ENCODE measurements around the gene C1RL.

Gene C1RL

DNA sequence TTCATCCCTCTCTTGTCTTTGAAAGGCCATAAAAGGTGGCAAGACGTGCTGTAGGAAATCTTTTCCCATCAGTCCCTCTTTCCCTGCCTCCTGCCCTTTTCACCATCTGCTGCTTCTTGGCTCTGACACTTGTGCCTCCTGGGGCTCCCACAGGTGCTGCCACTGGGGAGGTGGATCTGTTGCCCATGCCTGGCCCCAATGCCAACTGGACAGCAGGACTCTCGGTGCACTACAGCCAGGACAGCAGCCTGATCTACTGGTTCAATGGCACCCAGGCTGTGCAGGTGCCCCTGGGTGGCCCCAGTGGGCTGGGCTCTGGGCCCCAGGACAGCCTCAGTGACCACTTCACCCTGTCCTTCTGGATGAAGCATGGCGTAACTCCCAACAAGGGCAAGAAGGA, 27.7 kb upstream of the C1RL start:
- no peak for DNase-seq (ENCODE audit: low read depth)

DNA sequence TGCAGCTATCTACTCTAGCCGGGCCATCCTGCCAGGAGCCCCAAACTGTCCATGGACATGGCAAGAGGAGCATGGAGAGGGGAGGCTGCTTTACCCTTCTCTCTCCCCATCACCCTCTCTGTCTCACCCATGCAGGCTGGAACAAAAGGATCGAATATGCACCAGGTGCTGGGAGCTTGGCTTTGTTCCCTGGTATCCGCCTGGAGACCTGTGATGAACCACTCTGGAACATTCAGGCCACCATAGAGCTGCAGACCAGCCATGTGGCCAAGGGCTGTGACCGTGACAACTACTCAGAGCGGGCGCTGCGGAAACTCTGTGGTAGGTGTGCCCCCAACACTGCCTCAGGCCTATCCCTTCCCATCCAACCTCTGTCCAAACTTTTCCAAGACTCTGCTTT, 27.1 kb upstream of the C1RL start:
- no peak for DNase-seq (ENCODE audit: low read depth)

DNA sequence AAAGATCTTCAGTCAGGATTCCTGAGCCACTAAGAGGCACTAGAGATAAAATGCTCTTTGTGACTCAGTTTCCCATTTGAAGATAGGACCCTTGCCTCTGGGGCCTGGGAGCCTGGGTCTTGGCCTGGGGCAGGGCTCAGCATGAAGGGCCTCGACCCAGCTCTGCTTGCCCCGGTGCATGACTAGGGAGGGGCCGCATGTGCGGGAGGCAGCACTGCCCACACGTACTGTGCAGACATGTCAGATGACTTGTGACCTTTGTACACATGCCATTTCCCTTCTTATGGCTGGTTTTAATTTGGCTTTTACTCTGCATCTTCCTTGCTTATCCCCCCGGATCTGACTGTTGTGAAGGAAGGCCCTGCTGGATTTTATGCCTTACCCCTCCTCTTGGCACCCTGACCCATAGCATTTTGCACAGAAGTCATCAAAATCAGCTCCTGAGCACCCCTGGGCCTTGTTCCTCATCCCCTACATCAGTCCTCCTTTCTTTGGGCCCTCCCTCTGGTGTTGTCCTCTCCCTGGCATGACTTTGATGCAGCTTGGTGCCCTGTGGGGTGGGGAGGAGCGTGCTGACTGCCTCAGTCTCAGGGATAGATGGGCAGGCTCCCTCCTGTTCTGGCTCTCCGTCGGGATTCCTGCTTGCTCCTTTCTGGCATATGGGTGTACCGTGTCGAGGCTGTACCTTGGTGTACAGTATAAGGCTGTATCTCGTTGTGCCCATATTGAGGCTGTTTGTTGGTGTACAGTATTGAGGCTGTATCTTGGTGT, 25.6 kb upstream of the C1RL start:
- no peak for DNase-seq (ENCODE audit: low read depth)

DNA sequence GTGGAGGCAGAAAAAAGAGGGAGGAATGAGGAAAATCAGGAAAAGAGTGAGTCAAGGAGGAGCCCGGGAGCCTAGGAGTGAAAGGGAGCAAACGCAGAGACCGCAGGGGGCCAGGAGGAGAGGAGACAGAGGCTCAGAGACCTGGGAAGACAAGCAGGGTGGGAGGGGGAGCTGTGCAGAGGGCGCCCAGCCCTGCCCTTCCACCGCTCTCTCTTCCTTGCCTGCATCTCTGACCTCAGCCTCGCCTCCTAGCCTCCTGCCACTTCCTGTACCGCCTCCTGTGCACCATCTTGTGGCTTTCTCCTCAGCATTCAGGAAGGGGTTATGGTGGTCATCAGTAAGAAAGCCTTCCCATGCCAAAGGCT, 22.5 kb upstream of the C1RL start:
- DNase-seq (ENCODE audit: low read depth) = no peak

DNA sequence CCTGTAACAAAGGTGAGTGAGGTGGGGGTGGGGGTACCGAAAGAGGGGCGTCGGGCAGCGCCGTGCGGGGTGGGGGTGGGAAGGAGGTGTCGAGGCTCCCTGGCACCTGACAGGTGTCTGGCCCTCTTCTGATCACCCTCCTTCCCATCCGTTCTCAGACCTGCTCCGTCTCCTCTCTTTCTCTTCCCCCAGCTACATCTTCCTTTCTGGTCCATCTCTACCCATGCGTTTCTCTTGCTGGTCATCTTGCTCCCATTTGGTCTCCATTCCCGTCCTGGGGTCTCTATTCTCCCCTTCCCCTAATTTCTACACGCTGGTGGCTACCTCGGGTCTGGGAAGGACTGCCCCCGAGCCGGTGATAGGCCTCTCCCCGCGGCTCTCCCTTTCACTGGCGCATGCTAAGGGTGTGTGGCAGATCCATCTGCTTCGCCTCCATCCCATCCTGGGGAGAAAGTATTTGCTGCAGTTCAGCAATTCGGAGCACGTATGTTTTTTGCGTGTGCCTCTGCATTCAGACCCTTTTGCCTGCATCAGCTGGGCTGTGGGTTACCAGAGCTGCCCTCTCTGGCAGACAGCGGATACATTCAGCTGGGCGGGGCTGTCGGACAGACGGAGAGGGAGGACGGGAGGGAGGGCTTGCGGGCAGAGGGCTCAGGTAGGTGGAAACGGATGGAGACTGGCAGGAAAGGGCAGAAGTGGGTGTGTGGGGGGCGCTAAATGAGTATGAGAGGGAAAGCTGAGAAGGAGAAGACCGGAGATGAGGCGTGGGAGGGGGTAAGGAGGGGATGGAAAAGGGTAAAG, 21.9 kb upstream of the C1RL start:
- peak; percentile 36 for DNase-seq (ENCODE audit: low read depth)

DNA sequence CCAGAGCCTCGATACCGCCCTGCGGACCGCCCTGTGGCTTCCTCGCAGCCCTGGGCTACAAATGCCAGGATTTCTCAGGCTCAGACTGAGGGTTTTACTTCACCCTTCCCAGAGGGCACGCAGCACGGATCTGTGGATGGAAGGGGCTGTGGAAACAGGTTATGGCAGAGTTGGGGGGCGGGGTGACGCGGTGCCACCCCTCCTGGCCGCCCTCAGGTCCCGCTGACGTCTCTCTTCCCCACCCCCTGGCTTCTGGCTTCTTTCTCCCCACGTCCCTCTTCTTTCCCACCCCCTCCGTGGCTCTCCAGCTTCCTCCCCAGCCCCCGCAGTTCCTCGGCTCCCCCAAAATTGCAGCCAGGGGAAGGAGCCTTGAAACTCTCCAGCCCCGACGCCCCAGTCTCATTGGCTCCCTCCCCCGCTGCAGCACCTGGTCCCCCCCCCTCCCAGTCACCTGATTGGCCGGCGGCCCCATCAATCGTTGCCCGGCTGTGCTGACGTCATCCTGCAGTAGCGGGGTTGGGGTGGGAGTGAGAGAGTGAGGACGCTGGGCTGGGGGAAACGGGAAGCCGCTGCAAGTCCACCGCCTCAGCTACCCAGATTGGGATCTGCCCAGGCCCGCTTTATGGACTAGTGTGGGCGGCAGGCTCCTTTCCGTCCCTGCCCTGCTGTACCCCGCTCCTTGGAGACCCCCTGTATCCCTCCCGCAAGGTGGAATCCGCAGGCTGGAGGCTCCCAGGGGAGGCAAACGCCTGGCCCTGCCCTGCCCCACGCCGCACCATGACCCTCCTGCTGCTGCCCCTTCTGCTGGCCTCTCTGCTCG, 21.1 kb upstream of the C1RL start, which contains the start of gene CLSTN3:
CLSTN3 (plus strand) TSS at position 500 of the 820 bp plus-strand sequence; CDS start at position 778, 278 bp downstream.
- DNase-seq (ENCODE audit: low read depth) = peak; percentile 73

DNA sequence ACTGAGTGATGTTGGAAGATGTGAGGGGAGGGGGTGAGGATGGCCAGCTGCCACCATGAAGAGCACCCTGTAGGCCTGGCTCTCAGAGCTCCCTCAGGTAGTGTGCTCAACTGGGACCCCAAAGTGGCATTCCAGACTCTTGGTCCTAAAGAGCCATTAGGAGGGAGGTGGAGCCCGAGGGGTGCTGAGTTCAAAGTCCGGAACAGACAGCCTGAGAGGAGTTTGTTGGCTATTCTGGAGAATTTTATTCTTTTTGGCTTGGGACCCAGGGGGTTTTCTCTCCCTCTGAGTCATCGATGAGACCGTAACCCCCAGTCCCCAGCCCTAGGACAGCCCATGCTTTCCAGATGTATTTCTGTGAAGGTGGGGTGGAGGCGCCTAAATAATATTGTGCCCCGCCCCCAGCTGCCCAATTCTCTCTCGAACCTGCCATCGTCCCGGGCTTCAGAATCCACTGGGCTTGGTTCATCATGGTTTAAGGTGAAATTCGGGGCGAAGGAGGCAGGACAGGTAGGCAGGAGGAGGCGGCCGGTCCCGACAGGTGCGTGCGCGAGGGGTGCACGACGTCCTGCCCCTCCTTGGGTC, 20.4 kb upstream of the C1RL start:
- no peak for DNase-seq (ENCODE audit: low read depth)

DNA sequence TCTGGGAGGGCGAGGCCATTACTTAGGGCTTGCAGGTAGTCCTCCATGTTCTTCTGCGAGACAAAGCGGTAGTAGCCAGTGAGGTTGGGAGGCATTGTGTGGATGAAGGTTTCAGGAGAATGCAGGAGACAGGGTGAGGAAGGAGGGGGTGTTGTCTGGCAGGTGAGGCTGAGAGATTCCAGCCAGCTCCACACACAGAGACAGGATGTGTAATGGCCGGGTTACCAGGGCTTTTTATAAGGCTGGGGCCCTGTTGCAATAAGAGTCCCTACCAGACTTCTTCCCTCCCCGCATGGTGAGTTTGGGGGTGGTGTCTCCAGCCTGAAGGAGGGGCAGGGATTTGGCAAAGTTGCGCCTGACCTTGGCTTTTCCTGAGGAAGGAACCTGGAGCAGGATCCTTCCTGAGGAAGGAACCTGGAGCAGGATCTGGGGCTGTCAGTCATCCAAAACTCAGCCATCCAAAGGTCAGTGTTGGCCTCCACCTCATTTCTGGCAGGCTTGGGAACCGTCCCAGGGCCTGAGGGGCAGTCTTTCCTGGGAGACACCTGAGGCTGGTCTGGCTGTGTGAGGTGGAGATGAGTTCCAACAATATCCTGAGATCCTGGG, 19.8 kb upstream of the C1RL start, which contains the start of gene RBP5:
RBP5 (minus strand) TSS at position 209 of the 606 bp plus-strand sequence; CDS start at position 95, 114 bp downstream.
- DNase-seq (ENCODE audit: low read depth) = no peak

DNA sequence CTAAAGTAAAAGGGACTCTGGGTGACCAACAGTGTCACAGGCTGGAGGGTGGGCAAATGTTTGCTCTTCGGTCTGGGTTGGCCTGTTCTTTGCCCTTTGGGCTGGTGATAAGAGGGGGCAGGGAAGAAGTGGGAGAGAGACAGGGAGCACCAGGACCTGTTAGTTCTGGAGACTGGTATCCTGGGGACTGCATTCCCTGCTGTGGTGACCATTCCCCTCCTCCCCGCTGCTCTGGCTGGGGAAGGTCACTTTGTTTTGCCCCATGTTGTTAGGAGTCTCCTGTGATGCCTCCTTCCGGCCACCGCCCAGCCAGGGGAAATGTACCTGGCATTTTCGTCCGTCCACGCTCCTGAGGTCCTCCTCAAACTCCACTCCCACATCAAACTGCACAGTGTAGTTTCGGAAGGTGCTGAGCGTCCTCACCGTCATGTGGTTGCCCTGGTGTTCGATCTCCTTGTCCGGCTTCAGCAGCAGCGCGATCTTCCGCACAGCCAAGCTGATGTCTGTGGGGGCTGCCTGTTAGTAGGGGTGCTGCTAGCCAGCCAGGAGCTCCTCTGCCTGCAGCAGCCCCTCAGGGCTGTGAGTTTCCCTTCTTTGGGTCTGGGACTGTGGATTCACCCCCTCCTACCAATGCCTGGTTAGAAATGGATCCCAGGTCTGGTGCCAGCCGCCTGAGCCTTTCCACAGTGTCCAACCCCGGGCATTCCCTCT, 19.1 kb upstream of the C1RL start:
- no peak for DNase-seq (ENCODE audit: low read depth)

DNA sequence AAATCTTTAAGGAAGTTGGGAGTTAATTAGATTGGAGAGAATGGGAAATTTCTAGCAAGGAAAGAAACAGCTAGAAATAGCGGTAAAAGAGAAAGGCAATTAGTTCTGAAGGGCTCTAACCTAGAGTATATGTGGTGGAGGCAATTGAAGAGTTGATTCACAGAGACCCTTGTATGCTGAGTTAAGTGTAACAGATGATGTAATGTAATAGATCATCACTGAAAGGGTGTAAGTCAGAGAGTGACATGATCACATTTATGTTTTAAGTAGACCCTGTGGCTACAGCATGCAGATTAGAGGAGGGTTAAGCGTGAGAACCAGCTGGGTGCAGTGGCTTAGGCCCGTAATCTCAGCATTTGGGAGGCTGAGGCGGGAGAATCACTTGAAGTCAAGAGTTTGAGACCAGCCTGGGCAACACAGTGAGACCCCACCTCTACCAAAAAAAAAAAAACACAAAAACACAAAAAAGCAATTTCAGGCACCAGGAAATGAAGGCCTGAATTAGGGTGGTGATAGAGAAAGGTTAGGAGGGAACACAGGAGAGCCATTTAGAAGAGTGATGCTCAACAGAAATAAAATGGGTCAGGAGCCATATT, 16.7 kb upstream of the C1RL start:
- no peak for DNase-seq (ENCODE audit: low read depth)

DNA sequence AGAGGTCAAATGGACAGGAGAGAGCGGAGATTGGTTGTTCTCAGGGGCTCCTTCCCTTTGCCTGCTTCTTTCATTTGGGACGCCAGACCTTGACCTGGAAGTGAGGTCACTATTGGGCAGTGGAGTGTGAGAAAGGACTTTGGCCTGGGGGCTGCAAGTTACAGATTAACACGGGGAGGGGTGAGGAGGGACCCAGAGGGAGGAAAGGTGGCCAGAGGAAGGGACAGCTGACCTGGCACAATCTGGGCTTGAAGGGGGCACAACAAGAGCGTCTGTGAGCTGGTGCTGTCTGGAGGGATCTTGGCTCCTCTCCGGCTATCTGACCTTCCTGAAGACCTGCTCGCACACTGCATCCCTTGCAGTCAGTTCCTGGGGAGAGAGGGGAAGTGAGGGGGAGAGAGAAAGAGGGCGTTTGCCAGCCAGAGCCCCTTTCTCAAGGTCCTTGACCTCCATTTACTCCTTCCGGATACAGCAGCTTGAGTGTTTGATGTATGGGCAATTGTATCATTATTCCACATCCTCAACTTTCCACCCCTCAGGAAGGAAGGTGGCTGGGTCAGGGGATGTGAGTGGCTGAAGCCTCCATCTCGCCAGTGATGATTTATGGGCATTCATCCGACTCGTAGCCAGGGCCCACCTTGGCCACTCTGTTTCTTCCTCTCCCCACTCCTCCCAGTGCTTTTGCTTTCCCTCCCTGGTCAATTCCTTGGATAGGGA, 14.9 kb upstream of the C1RL start:
- DNase-seq (ENCODE audit: low read depth) = no peak

DNA sequence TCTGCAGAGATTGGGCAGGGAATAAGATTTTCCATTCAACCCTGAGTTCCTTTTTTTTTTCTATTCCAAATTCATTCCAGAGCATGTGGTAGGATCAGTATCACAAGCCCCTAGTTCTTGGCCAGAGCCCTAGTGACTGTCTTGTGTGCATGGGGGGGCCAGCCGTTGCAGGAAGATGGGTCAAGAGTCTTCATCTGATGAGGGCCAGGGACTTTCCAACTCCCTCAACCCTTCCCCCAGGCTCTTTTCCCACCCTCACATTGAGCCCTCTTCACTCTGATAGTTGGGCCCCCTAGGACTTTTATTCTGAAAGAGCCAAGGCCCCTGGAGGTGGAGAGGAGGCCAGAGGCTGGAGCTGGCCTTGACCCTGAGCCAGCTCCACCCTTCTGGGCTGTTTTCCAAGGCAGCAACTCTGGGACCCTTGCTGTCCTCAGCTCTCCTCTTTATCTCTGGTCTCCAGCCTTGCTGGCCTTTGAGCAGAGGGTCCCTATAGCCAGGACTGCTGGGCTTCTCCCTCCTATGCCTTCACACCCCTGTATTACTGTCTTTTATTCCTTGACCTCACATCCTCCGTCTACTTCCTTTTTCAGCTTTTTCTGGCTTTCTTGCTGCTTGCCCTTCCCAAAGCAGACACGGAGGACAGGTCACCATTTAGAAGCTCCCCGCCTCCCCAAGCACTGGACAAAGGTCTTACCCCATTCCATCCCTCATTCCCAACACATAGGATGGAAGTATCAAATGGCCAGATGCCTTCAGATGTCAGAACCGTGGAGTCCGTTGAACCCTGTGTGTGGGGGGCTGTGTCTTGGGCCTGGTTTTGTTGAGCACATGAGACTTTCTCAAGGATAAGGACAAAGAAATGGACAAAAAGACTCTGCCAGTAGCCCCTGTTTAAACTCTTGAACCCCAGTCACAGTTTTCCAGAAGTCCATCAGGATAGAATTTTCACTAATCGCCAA, 14.1 kb upstream of the C1RL start:
- no peak for DNase-seq (ENCODE audit: low read depth)

DNA sequence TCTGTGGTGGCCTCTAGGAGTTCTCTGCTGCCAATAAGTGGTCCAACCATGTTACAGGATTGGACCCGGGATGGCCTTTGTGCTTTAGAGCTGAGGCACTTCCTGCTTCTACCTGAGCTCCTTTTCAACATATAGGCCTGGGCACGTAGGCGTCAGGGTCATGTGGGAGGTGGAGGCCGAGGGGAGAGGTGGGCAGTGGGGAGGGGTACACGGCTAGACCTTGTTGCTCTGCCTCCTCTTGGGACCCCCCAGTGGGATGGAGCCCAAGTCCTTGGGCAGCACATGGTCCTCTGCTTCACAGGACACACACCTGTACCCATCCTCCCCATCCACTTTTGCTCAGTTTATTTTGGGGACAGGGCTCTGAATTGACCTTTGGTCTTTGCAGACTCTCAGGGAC, 12.3 kb upstream of the C1RL start:
- no peak for DNase-seq (ENCODE audit: low read depth)

DNA sequence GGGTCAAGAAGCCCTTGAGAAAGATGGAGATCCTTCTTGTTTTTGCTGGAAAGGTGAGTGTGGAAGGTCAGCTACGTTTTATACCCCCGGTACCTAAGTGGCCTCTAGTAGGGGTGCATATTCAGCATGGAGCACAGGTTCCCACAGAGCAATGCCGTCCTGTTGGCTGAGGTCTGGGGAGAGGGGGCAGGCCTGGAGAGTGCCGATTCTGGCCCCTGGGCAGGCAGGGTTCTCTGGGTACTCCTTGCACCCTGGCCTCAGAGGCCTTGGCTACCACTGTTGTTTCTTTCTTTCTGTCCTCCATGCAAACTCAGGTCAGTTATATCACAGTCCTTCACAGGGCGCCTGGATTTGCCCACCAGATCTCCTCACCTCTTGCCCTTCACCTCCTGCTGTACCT, 11.2 kb upstream of the C1RL start:
- no peak for DNase-seq (ENCODE audit: low read depth)

DNA sequence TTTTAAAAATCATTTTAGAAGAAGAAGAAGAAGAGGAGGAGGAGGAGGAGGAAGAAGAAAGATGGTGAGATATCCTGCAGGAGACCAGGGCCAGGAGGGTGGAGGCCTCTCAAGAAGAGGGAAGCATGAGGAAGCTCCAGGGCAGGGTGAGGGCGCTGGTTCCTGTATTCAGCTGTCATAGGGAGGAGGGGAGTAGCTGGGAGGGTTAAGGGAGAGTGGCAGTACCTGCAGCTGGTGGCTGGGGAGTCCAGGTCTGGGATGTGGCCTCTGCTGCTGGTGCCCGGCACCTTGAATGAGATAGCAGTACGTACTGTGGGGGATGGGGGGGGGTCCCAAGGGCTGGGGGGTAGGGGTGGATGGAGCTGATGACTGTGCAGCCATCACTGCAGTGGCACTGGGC, 9.9 kb upstream of the C1RL start:
- no peak for DNase-seq (ENCODE audit: low read depth)

DNA sequence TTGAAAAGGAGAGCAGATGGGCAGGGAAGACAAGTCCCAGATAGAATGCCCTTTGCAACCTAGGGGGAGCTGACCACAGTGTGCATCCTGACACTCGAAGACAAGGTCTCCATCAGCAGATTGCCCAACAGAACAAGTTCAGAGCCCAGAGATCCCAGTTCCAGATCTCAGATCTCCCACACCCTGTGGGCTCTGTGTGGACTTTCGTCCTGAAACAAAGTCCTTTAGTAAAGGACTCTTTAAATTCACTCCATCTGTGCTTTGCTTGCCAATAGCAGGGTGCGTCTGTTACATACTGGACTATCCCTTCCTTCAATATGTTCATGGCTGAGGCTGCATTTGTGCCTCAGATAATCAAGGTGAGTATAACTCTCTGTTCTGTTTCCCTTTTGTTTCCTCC, 8.7 kb upstream of the C1RL start:
- DNase-seq (ENCODE audit: low read depth) = no peak

DNA sequence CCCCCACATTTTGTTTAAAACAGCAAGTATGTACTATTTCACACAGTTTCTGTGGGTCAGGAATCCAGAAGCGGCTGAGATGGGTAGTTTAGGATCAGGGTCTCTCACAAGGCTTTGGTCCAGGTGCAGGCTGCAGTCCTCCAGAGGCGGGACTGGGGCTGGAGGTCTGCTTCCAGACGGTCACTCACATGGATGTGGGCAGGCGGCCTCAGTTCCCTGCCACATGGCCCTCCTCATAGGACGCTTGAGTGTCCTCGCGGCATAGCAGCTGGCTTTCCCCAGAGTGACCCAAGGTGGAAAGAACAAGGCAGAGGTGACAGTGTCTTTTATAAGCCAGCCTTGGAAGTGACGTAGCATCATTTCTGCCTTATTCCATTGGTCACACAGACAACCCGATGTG, 7.9 kb upstream of the C1RL start:
- no peak for DNase-seq (ENCODE audit: low read depth)

DNA sequence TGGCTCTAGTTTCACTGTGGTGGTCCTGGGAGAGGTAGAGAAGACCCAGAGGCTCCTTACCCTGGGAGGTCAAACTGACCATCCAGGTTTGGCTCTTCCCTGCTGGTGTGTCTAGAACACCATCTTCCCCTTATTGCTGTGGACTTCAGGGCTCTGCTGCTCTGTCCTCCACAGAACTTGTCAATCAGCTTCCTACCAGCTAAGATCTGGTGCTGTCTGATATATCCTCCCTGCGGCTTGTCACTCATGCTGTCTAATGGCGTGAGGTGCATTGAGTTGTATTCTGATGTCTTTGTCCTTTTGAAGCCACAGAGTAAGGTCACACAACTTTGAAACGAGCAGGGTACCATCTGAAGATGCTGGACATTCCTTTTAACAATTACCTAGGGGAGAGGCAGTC, 7.2 kb upstream of the C1RL start:
- no peak for DNase-seq (ENCODE audit: low read depth)

DNA sequence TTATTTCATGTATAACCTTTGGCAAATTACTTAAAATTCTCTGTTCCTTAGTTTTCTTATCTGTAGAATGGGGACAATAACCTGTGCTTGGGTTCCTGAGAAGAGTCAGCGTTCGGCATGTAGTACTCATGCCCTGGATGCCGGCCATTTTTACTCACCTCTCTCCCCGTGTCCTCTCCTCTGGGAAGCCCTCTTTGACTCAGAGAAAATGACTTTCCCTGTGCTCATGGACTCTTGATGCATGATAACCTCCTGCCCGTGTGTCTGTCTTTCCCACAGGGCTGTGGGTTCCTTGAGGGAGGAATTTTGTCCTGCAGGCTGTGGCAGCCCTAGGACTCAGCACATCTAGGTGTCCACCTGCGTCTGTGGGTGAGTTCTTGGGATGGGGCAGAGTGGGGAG, 5.8 kb upstream of the C1RL start:
- no peak for DNase-seq (ENCODE audit: low read depth)
